Gastrocnemius medialis (tissue), 4 donors: ENCODE results near the gene SNRNP25. TPM values are rescaled to one million over a fixed set of nuclear protein-coding genes. Genes with fewer than 3 reads are reported as not detected.

Experiments used
- ATAC-seq, 2 donors: fragments of 150-250 bp; one replicate each; pipeline ENCODE4 v1.9.1; 2016
- DNase-seq, 2 donors: peaks; one replicate each; pipeline ENCODE4 v3.0.0-alpha.2; 2019
- H3K27ac ChIP-seq, 4 donors: fragments of 200-600 bp; sonication (generic); 1 replicate in 1 of 4; 2 replicates in 3 of 4; pipeline ENCODE4 v1.5.1; 2016 to 2018; ENCODE audit warnings: mild to moderate bottlenecking in 2 of 4, moderate library complexity in 1 of 4
- H3K27me3 ChIP-seq, 3 donors: fragments of 200-600 bp; sonication (generic) in 2 of 3; 1 replicate in 1 of 3; 2 replicates in 2 of 3; pipeline versions ENCODE4 v1.5.1 to v1.6.0; 2016 to 2019; ENCODE audit warnings: mild to moderate bottlenecking in 1 of 3, moderate library complexity in 1 of 3
- H3K36me3 ChIP-seq, 2 donors: fragments of 200-600 bp; sonication (generic) in 1 of 2; one replicate each; pipeline ENCODE4 v1.5.1; 2017 to 2018
- H3K4me1 ChIP-seq, 2 donors: fragments of 200-600 bp; sonication (generic) in 1 of 2; one replicate each; pipeline ENCODE4 v1.5.1; 2016 to 2017; ENCODE audit warnings: mild to moderate bottlenecking in 2 of 2
- H3K4me3 ChIP-seq, 4 donors: fragments of 200-600 bp; sonication (generic) in 3 of 4; 1 replicate in 1 of 4; 2 replicates in 3 of 4; pipeline ENCODE4 v1.5.1; 2016 to 2019; ENCODE audit warnings: mild to moderate bottlenecking in 2 of 4
- H3K9me3 ChIP-seq, 3 donors: fragments of 200-600 bp; sonication (generic) in 2 of 3; 1 replicate in 1 of 3; 2 replicates in 2 of 3; pipeline ENCODE4 v1.5.1; 2016 to 2019
- CTCF ChIP-seq, 5 experiments: fragments of 450-650 bp in 3 of 5; fragments of 200-600 bp in 2 of 5; sonication (generic) in 2 of 5; IDR thresholded peaks in 4 of 5; conservative IDR thresholded peaks in 1 of 5; 1 replicate in 4 of 5; 2 replicates in 1 of 5; pipeline ENCODE4 v1.5.1; 2016 to 2019; ENCODE audit warnings: antibody characterized with exemption in 5 of 5, mild to moderate bottlenecking in 3 of 5, moderate library complexity in 3 of 5
- POLR2A ChIP-seq, 2 donors: fragments of 450-650 bp; IDR thresholded peaks; one replicate each; pipeline ENCODE4 v1.6.1; 2017; ENCODE audit warnings: antibody characterized with exemption in 2 of 2, mild to moderate bottlenecking in 2 of 2, moderate library complexity in 2 of 2
- in situ Hi-C, 4 donors: fragments of 200-750 bp; cut with MboI; loops; one replicate each; pipeline versions ENCODE4 v1.15.0 to v1.8.0; 2017; ENCODE audit warnings: low sequenced_read_pairs in 4 of 4
- intact Hi-C: fragments of 100-400 bp; cut with DNase I; formaldehyde crosslinking; loops from one replicate; pipeline ENCODE4 v1.15.1; 2023; ENCODE audit warnings: low total_unique reads
- total RNA-seq, 4 donors: library from RNA; depleted of rRNA; stranded (reverse); fragments of >200 nt; gene quantifications; one replicate each; pipeline versions ENCODE4 v1.1.0 to v1.2.3, GENCODE V29; 2016

Gene SNRNP25
- total RNA-seq, 4 donors from 2014 or later: 42.8 to 77.6 (median 69.7) TPM

DNA sequence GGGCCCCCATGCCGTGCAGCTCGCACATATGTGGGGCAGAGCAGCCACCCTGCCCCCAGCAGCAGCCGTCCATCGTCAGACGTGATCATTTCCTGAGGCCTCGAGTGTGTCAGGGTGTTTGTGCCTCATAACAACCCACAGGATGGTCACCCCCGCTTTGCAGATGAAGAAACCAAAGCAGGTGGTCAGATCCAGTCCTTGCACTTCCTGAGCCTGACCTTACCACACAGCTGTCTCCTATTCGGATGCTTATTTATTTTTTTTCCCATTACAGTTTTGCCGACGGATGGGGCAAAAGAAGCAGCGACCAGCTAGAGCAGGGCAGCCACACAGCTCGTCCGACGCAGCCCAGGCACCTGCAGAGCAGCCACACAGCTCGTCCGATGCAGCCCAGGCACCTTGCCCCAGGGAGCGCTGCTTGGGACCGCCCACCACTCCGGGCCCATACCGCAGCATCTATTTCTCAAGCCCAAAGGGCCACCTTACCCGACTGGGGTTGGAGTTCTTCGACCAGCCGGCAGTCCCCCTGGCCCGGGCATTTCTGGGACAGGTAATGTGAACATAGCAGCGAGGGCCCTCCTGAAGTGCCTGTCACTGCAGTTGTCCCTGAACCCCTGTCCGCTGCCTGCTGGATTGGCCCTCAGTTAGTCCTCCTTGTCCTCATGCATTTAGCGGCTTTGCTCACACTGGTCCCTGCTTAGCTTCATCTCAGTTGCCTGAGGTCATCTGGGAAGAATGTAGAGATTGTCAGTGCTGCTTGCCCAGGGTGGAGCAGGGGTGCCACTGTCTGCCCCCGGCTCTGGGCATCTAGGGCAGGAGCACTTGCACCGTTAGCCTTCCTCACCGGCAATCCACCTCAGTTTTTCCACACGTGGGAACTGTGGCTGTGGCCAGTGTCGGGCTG is 25.8 kb downstream of the SNRNP25 start:
- peak overlapping the region in 3 of 4 donors; percentile 77 to 78 (median 78) for H3K4me3 ChIP-seq

DNA sequence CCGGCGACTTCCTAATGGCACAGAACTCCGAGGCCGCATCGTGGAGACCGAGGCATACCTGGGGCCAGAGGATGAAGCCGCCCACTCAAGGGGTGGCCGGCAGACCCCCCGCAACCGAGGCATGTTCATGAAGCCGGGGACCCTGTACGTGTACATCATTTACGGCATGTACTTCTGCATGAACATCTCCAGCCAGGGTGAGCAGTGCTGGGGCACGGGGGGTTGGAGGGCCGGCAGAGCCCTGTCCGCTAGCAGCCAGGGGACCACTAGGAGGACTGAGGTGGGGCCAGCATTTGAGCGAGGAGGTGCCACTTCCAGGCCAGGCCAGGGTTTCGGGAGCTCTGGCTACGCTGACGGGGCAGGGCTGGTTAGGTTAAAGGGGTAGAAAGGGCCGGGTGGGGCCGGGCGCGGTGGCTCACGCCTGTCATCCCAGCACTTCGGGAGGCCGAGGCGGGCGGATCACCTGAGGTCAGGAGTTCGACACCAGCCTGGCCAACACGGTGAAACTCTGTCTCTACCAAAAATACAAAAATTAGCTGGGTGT is 29.5 kb downstream of the SNRNP25 start:
- ATAC-seq: no peak
- no peak overlapping the region for H3K4me3 ChIP-seq
- peaks cover 22 to 35% of the 10 kb centered on the region in 2 donors for H3K4me1 ChIP-seq
- in situ Hi-C loops (no loop called here), intact Hi-C loops (no loop called here)
- H3K27ac ChIP-seq: no peak overlapping the region
- TF ChIP-seq CTCF (IDR thresholded peaks at IDR 0.05 in 4 of 5, conservative IDR thresholded peaks at IDR 0.05 in 1 of 5) (no peak), POLR2A (IDR thresholded peaks at IDR 0.05) (no peak)
- no peaks in the 10 kb centered on the region for H3K9me3 ChIP-seq
- DNase-seq: no peak
- H3K36me3 ChIP-seq: peaks cover 0 to 38% of the 10 kb centered on the region in 2 donors
- H3K27me3 ChIP-seq: no peaks in the 10 kb centered on the region

More for the DNA sequence above, 25.8 kb downstream of the SNRNP25 start:
- Histone ChIP-seq H3K36me3 (peaks cover 0 to 14% of the 10 kb centered on the region in 2 donors), H3K27ac (peak overlapping the region; percentile 80 to 93 (median 92)), H3K27me3 (no peaks in the 10 kb centered on the region), H3K4me1 (peaks cover 25 to 38% of the 10 kb centered on the region in 2 donors), H3K9me3 (no peaks in the 10 kb centered on the region)
- in situ Hi-C loops: no loop called here
- DNase-seq (no peak), ATAC-seq (no peak)
- TF ChIP-seq CTCF (IDR thresholded peaks at IDR 0.05 in 4 of 5, conservative IDR thresholded peaks at IDR 0.05 in 1 of 5) (no peak), POLR2A (IDR thresholded peaks at IDR 0.05) (no peak)
- intact Hi-C loops: loop anchor here (2.0 kb wide), 1 partner anchor 27 kb away; the partner anchor contains the start of genes POLR3K and SNRNP25

GRCh38 chr16:83781-84615 is 30.4 kb downstream of the SNRNP25 start:
- peaks cover 22 to 30% of the 10 kb centered on the region in 2 donors for H3K4me1 ChIP-seq
- no peak for DNase-seq
- intact Hi-C loops: no loop called here
- TF ChIP-seq CTCF (IDR thresholded peaks at IDR 0.05 in 4 of 5, conservative IDR thresholded peaks at IDR 0.05 in 1 of 5) (no peak), POLR2A (IDR thresholded peaks at IDR 0.05) (no peak)
- H3K27me3 ChIP-seq: no peaks in the 10 kb centered on the region
- peaks cover 0 to 46% of the 10 kb centered on the region in 2 donors for H3K36me3 ChIP-seq
- in situ Hi-C loops: no loop called here
- no peak for ATAC-seq
- H3K27ac ChIP-seq: peak overlapping the region; percentile 64 to 68 (median 66)
- H3K9me3 ChIP-seq: no peaks in the 10 kb centered on the region
- H3K4me3 ChIP-seq: no peak overlapping the region

GRCh38 chr16:84718-85406 is 31.2 kb downstream of the SNRNP25 start:
- Histone ChIP-seq H3K4me1 (peaks cover 22 to 23% of the 10 kb centered on the region in 2 donors), H3K27ac (peak overlapping the region; percentile 64 to 68 (median 66)), H3K27me3 (no peaks in the 10 kb centered on the region), H3K4me3 (no peak overlapping the region), H3K9me3 (no peaks in the 10 kb centered on the region), H3K36me3 (peaks cover 0 to 49% of the 10 kb centered on the region in 2 donors)
- in situ Hi-C loops (no loop called here), intact Hi-C loops (no loop called here)
- TF ChIP-seq CTCF (IDR thresholded peaks at IDR 0.05 in 4 of 5, conservative IDR thresholded peaks at IDR 0.05 in 1 of 5): no peak
- TF ChIP-seq POLR2A (IDR thresholded peaks at IDR 0.05): peak; percentile 37 to 50
- ATAC-seq (peak; percentile 76 to 79), DNase-seq (peak; percentile 42 to 62)
